ENCODE results near the gene KBTBD3.

- TF ChIP-seq CTCF (IDR thresholded peaks at IDR 0.05), result no peak
- no peak for TF ChIP-seq POLR2A (IDR thresholded peaks at IDR 0.05)
Observed at GRCh38 chr11:106047631-106048030, 29.5 kb downstream of the KBTBD3 start.

Data from ovary (tissue), 3 donors.